ENCODE data around the gene RADIL.

GRCh38 chr7:4783762-4784351, 99.7 kb downstream of the RADIL start:
- TF ChIP-seq CTCF (conservative IDR thresholded peaks at IDR 0.05; ENCODE audit: low read depth, low read length) (no peak), EZH2 (IDR thresholded peaks at IDR 0.05; ENCODE audit: borderline replicate concordance, low read depth, low read length, poor library complexity, severe bottlenecking) (no peak)
